ENCODE data around the gene PPIL4.
"Not testable (repeated sequence)": the region's sequence is repeated elsewhere in the genome, so short reads cannot be mapped to it uniquely, and the experiment has no call there.

Gene PPIL4

DNA sequence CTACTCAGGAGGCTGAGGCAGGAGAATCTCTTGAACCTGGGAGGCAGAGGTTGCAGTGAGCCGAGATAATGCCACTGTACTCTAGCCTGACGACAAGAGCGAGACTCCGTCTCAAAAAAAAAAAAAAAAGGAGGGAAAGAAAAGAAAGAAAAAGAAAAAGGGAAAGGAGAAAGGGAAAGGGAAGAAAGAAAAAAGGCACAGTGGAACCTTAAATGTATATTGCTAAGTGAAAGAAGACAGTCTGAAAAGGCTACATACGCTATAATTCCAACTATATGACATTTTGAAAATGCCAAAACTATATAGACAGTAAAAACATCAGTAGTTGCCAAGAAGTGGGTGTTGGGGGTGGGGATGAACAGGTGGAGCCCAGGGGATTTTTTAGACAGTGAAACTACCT lies 16.2 kb downstream of the PPIL4 start:
- DNase-seq, result no peak

DNA sequence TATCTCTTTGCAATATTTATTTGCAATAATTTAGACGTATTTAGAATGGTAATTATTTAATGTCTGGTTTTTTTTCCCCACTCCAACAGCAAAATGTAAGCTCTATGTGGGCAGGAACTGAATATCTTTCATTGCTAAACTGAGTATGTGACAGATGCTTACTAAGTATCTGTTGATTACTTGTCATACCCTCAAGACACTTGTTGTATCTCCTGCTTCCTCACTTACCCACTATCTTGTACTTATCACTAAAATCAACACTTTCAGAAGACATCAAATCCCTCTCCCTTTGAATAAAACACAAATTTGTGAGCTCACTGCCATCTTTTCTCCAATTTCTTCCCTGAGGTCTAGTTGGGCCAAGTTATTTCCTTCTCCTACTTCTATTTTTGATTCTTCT lies 30.3 kb downstream of the PPIL4 start:
- no peak for DNase-seq

DNA sequence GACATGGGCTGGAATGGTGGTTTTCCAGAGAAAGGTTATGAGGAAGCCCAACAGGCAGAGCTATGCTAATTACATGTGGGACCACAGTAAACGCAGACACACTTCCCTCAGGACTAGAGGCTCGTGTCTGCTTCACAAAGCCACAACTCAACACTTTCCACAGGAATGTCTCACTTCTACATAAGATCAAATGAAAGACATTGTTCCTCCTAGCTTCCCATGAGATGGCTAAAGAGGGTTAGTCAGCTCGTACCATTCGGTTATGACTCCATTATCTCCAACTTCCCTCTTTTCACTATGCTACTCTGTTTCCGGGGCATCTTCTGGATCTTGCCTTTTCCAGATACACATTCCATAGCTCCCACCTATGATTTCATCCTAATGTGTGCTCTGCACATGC lies 31.9 kb downstream of the PPIL4 start:
- DNase-seq, result no peak

DNA sequence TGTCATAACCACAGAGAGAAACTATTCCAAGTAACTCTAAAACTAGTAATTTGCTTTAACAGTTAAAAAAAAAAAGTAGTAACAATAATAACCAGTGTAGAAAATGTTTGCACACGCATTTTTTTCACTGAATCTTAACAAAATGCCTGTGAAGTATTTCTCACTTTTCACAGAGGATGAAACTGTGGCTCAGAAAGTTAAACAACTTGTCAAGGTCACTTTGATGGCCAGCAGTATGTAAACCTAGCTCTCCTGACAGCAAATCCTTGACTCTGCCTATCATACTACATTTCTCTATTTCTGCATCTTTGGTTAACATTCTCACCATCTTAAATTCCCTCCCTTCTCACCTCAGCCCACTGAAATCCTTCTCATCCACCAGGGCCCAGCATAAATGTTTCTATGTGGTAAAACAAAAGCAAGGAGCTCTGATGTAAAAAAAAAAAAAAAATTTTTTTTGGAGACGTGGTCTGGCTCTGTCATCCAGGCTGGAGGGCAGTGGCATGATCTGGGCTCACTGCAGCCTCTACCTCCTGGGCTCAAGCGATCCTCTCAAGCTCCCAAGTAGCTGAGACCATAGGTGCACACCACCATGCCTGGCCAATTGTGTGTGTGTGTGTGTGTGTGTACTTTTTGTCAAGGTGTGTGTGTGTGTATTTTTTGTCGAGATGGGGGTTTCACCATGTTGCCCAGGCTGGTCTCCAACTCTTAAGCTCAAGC lies 34.9 kb downstream of the PPIL4 start:
- DNase-seq, result no peak

DNA sequence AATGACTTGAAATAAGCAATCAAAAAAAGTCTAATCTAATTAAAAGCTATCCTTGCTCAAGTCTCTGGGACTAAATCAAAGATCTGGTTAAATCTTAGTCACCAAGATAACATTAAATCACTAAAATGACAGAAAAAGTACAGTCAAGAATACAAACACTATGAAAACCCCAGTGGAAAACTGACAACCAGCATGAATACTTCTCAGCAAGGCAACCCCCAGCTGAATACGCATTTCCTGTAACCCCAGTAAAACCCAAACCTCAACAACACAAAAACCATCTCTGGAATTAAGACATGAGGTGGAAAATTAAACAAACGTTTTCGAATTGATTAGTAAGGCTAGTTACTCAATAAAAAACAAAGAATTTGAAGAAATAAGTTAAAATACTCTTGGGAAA lies 37.4 kb downstream of the PPIL4 start:
- no peak for DNase-seq

DNA sequence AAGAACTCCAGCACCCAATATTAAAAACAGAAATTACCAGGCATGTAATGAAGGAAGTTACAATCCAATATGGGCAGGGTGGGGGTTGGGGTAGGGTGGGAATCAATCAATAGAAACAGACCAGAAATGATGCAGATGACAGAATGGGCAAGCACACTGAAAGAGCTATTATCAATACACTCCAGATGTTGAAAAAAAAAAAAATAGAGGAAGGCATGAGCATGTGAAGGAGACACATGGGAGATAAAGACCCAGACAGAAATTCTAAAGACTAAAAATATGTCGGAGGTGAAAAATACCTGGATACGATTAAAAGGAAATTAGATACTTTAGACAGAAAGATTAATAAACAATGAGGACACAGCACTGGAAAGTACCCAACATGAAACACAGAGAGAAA lies 42.0 kb downstream of the PPIL4 start:
- DNase-seq, result no peak

DNA sequence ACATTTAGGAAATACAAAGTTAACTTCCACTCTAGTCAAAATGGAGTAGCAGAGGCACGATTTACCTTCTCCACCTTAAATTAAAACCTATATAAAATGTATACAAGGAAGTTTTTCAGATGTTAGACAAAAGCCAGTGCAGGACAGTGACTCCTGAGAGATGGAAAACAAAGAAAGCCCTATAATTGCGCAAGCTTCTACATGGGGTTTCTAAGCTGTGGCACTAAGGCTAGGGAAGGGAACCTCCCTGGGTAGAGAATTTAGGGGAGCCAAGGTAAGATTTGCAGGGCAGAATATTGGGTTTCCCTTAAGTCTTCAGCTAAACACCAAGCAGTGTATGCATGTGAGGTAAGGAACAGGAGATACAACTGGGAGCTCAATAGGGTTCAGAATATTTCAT lies 42.6 kb downstream of the PPIL4 start:
- DNase-seq, result no peak

DNA sequence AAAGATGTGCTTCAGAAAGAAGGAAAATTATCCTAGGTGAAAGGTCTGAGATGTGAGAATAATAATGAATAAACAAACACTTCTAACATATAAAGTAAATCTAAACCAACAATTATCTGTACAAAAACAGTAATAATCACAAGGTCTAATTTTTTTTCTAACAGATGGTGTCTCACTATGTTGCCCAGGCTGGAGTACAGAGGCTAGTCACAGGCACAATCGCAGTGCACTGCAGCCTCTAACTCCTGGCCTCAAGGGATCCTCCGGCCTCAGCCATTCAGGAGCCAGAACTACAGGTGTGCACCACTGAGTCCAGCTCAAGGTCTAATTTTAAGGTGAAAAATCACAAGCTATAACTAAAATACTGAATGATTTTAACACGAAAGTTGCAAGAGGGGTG lies 44.1 kb downstream of the PPIL4 start:
- no peak for DNase-seq

DNA sequence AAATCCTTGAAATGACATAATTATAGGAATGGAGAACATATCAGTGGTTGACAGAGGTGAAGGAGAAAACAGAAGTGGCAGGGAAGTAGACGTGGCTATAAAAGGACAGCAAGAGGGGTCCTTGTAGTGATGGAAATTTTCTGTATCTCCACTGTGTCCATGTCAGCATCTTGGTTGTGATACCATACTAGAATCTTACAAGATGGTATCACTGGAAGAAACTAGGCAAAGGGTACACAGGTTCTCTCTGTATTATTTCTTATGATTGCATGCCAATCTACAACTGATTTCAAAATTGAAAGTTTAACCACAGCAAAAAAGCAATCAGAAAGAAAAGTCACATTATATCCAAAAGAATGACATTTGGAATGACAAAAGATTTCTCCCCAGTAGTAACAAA lies 44.6 kb downstream of the PPIL4 start:
- no peak for DNase-seq

DNA sequence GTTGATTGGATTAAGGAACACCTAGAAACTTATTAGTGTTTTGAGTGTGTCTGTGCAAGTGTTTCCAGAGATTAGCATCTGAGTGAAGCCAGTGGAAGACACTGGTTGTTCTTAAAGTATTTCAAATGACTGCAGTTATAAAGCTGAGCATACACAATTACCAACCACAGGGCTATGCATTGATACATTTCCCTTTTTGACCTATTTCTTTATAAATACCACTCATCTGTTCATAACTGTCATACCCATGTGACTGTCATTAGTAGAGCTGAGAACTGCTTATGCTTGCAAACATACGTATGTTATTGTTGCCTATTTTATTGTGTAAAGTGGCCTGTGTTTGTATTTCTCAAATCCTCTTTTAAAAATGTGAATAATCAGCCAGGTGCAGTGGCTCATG lies 45.7 kb downstream of the PPIL4 start:
- no peak for DNase-seq

DNA sequence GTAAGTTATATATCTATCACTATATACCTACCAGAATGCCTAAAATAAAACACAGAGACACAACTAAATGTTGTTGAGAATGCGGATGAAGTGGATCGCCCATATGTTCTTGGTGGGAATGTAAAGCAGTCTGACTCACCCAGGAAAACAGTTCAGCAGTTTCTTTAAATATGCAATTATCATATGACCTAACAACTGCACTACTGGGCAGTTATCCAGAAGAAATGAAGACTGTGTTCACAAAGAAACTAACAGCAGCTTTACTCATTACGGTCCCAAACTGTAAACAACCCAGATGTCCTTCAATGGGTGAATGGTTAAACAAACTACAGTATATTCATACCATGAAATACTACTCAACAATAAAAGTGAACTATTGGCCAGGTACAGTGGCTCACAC lies 46.8 kb downstream of the PPIL4 start:
- no peak for DNase-seq

DNA sequence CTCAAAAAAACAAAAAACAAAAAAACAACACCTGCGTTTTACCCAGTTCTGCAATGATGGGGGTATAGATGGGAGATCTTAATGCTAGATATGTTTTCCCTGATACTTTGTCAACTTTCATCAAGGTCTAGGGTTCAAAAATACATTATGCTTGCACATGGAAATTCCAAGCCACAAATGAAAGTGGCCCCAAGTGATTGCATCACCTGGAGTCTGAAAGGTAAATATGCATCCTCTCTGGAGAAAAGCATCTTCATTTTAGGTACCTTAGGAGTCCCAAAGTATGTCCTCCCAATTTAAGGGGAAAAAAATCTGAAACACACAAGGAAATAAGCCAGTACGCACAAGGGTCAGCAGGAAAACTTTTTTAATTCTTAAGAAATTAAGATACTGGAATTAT lies 48.5 kb downstream of the PPIL4 start:
- no peak for DNase-seq

DNA sequence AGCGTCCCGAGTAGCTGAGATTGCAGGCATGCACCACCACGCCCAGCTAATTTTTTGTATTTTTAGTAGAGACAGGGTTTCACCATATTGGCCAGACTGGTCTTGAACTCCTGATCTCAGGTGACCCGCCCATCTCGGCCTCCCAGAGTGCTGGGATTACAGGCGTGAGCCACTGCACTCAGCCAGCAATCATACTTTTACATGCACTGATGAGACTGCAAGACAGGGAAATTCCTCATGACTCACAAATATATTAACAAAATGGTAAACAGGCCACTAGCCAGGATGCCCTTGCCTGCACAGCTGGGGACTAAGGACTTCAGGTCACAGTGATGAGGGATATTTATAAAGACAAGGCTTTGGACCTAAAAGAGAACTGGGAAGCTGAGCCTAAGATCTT lies 49.2 kb downstream of the PPIL4 start:
- not testable (repeated sequence) for DNase-seq

DNA sequence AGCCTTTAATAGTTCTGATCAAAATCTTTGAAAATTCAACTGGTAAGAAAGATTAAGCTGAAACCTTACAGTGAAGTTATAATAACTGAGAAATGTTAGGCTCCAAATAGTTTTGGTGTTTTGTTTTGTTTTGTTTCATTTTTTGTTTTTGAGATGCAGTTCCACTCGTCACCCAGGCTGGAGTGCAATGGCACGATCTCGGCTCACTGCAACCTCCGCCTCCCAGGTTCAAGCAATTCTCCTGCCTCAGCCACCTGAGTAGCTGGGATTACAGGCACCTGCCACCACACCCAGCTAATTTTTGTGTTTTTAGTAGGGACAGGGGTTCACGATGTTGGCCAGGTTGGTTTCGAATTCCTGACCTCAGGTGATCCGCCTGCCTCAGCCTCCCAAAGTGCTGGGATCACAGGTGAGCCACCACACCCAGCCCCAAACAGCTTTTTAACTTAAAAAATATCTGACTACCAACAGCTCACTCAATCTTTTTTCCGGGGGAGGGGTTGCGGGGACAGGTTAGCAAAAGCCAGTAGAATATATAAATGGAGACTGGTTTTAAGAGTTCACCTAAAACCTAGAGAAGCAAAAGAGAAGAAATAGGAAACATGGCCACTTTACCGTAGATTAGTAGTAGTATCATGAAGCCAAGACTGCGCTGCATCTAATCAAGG lies 50.4 kb downstream of the PPIL4 start:
- not testable (repeated sequence) for DNase-seq

DNA sequence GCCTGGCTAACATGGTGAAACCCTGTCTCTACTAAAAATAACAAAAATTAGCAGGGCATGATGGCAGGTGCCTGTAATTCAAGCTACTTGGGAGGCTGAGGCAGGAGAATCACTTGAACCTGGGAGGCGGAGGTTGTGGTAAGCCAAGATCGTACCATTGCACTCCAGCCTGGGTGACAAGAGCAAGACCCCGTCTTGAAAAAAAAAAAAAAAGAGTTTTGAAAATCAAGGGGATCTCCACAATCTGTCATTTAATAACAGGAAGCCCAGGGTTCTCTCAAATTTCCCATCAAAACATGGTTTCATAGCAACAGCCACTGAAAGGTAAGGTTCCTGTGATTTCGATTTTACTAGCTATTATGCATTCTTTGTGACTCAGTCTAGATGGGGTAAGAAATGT lies 51.0 kb downstream of the PPIL4 start:
- DNase-seq, result not testable (repeated sequence)

DNA sequence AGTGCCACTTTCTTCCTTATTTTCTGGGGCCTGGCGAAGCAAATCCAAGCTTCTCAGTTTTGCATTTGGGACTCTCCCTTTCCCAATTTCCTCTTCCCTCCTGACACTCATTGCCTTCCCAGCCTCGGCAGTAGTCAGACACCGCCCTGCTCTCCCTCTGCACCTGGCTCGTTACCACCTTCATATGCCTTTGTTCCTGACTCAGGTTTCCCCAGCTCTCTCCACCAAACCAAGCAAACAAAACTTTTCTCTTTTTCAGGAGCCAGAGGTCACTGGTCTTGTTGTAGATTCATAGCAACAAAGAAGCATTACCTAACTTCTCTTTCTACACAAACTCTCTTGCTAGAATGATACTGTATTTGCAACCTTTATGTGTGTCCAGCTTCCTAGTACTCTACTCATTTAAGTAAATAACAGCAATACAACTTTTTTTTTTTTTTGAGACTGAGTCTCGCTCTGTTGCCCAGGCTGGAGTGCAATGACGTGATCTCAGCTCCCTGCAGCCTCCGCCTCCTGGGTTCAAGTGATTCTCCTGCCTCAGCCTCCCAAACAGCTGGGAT lies 52.0 kb downstream of the PPIL4 start:
- DNase-seq, result no peak

DNA sequence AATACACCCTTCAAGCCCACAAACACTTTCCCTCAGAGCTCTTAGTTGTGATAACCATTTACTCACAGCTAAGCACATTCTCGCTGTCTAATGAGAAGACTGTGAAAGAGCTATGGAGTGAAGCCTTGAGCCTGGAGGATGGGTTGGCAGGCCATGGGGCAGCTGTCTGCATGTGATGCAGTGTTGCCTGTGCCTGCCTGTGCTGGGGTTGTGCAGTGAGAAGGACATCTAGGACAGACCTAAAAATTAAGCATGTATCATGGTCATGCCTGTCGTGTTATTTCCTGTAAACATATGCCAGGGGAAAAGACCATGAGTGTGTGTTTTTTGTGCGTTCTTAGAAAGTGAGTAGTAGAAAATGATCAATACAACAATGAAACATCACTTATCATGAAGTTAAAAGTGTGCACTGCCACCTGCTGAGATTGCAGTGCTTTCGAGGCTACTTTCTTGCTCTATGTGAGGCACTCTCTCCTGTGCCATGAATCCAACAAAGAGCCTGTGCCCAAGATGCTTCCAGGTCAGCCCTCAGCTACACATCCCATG lies 53.0 kb downstream of the PPIL4 start:
- DNase-seq, result no peak

DNA sequence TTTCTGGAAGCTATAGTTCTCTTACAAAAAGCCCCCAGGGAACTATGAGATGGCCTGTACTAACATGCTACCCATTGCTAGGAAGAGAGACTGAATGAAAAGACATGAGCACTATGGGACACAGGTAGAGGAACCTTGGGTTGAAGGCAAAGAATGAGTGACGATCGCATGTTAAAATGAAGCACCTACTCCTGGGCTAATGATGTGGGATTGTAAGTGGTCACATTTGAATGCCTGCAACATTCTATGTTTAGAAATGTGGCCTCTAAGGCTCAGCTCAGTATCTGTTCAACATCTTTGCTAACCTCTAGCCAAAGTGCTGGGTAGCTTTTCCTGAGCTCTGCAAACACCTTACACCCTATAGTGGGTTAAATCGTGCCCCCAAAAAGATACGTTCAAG lies 55.9 kb downstream of the PPIL4 start:
- no peak for DNase-seq

DNA sequence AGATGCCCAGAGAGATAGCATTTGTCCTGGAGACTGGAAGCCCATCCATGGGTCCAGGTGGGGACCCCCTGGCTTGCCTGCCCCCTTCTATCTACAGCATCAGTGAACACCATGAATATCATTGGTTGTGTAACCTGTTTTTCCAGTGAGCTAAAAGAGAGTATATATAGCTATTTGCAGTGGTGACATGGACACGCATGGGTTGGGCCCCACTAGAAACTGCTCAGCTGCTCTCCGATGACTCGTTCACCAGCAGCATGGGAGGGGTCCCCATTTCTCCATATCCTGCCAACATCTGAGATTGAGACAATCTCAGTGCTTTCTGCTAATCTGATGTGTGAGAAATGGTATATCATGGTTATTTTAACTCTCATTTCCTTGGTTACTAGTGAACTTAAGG lies 57.0 kb downstream of the PPIL4 start:
- no peak for DNase-seq

DNA sequence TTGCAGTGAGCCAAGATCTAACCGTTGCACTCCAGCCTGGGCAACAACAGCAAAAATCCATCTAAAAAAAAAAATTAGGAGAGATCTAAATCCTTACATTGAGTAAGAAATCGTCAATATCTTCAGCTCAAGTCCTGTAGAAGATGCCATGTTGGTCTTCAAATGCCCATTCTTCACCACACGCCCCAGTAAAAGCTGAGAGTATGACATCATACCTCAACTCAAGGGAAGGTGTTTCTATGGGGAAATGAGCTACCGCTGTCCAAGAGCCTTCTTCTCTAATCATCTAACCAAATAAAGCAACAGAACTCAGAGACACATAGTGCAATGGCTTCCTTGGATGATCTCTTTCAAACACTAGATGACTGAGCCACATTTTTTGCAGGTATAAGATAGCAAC lies 58.5 kb downstream of the PPIL4 start:
- DNase-seq, result no peak

DNA sequence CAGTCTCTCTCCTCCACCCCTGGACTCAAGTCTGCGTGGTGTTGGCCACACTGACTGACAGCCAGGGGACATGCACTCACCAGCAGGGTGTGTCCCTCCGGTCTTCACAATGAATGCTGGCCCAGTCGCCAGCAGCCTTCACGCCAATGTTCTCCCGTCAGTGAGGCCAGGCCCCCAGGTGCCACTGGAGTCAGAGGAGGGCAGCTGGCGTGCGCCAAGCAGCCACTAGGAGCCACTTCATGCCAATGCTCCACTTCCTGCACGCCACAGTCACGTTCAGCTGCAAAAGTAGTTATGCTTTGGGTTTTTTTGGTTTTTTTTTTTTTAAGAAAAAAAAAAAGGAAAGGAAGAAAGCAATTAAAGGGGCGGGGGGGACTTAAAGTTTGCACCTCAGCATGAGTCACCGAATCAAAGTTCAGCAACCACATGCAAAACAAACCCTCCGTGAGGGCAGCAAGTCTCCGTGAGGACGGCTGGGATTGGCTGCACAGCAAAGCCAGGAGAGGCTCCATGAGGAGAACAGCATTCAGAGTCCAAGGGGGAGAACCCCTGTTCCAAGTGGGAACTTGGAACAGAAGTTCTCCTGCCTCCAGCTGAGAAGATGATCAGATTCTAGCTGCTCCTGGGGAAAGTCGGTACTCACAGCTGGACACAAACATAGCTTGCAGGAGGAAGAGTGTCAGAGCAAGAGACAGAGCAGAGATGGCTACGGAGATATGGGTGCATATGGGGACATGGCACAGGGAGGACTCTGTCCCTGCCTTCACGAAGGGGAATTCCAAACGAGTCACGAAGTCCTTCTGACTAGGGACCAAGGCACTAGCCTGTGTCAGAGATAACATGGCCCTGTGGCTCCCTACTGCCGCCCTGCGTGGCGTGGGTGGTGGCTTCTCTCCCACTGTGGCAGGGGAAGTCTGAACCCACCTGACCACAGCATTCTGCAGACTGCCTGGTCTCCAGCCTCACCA lies 60.8 kb downstream of the PPIL4 start, which contains the start of gene ZC3H12D:
TSS of gene ZC3H12D (minus strand) at position 282 of the 968 bp plus-strand sequence. CDS start 10,471 bp downstream, outside the sequence.
- DNase-seq, result no peak
